ENCODE data around the gene DICER1.

DICER1 gene

GRCh38 chr14:95137164-95137803, 20.0 kb downstream of the DICER1 start (continued):
- no peak for TF ChIP-seq PPARA (CRISPR knock-in tag; IDR thresholded peaks at IDR 0.05; ENCODE audit: borderline replicate concordance)

DNA sequence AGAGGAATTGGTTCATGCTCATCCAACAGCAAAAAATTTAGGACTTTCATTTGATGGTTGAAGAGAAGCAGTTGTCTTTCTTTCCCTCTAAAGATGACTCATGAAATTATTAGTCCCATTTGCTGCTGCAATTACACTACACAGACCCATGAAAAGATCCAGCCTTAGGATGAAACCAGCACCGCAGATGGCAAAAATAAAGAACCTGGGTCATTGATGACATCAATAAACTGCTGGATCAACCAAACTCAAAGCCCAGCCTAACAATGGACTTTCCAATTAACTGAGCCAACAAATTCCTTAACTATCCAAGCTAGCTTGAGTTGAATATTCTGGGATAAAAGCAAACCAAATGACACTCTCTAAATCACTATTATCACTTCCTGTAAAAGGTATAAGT, 20.7 kb downstream of the DICER1 start:
- TF ChIP-seq ISL1 (CRISPR knock-in tag; IDR thresholded peaks at IDR 0.05): peak; percentile 32
- TF ChIP-seq POU6F1 (CRISPR knock-in tag; IDR thresholded peaks at IDR 0.05; ENCODE audit: borderline replicate concordance, low read depth): no peak
- peak; percentile 48; the same call in 2 of the 3 replicates for ATAC-seq

GRCh38 chr14:95134304-95134933, 22.9 kb downstream of the DICER1 start:
- ATAC-seq: no peak
- TF ChIP-seq PPARA (CRISPR knock-in tag; IDR thresholded peaks at IDR 0.05; ENCODE audit: borderline replicate concordance): no peak
- no peak for TF ChIP-seq ZNF565 (CRISPR knock-in tag; conservative IDR thresholded peaks at IDR 0.05; ENCODE audit: low read depth)
- TF ChIP-seq, protein P1, sequence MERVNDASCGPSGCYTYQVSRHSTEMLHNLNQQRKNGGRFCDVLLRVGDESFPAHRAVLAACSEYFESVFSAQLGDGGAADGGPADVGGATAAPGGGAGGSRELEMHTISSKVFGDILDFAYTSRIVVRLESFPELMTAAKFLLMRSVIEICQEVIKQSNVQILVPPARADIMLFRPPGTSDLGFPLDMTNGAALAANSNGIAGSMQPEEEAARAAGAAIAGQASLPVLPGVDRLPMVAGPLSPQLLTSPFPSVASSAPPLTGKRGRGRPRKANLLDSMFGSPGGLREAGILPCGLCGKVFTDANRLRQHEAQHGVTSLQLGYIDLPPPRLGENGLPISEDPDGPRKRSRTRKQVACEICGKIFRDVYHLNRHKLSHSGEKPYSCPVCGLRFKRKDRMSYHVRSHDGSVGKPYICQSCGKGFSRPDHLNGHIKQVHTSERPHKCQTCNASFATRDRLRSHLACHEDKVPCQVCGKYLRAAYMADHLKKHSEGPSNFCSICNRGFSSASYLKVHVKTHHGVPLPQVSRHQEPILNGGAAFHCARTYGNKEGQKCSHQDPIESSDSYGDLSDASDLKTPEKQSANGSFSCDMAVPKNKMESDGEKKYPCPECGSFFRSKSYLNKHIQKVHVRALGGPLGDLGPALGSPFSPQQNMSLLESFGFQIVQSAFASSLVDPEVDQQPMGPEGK (CRISPR knock-in tag; IDR thresholded peaks at IDR 0.05; ENCODE audit: borderline replicate concordance): no peak
- no peak for TF ChIP-seq ZNF70 (CRISPR knock-in tag; IDR thresholded peaks at IDR 0.05)
- no peak for TF ChIP-seq ISL1 (CRISPR knock-in tag; IDR thresholded peaks at IDR 0.05)
- no peak for TF ChIP-seq BACH2 (CRISPR knock-in tag; IDR thresholded peaks at IDR 0.05; ENCODE audit: borderline replicate concordance)
- no peak for TF ChIP-seq ARNTL (CRISPR knock-in tag; IDR thresholded peaks at IDR 0.05; ENCODE audit: borderline replicate concordance, low read depth)
- no peak for TF ChIP-seq RARB (CRISPR knock-in tag; IDR thresholded peaks at IDR 0.05)
- no peak for TF ChIP-seq ZNF8 (CRISPR knock-in tag; IDR thresholded peaks at IDR 0.05)
- no peak for TF ChIP-seq CSDC2 (CRISPR knock-in tag; IDR thresholded peaks at IDR 0.05)
- TF ChIP-seq, protein P2, sequence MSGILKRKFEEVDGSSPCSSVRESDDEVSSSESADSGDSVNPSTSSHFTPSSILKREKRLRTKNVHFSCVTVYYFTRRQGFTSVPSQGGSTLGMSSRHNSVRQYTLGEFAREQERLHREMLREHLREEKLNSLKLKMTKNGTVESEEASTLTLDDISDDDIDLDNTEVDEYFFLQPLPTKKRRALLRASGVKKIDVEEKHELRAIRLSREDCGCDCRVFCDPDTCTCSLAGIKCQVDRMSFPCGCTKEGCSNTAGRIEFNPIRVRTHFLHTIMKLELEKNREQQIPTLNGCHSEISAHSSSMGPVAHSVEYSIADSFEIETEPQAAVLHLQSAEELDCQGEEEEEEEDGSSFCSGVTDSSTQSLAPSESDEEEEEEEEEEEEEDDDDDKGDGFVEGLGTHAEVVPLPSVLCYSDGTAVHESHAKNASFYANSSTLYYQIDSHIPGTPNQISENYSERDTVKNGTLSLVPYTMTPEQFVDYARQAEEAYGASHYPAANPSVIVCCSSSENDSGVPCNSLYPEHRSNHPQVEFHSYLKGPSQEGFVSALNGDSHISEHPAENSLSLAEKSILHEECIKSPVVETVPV (CRISPR knock-in tag; IDR thresholded peaks at IDR 0.05): no peak
- no peak for TF ChIP-seq ZFP30 (CRISPR knock-in tag; IDR thresholded peaks at IDR 0.05)
- no peak for TF ChIP-seq POU6F1 (CRISPR knock-in tag; IDR thresholded peaks at IDR 0.05; ENCODE audit: borderline replicate concordance, low read depth)

- TF ChIP-seq, protein P3, sequence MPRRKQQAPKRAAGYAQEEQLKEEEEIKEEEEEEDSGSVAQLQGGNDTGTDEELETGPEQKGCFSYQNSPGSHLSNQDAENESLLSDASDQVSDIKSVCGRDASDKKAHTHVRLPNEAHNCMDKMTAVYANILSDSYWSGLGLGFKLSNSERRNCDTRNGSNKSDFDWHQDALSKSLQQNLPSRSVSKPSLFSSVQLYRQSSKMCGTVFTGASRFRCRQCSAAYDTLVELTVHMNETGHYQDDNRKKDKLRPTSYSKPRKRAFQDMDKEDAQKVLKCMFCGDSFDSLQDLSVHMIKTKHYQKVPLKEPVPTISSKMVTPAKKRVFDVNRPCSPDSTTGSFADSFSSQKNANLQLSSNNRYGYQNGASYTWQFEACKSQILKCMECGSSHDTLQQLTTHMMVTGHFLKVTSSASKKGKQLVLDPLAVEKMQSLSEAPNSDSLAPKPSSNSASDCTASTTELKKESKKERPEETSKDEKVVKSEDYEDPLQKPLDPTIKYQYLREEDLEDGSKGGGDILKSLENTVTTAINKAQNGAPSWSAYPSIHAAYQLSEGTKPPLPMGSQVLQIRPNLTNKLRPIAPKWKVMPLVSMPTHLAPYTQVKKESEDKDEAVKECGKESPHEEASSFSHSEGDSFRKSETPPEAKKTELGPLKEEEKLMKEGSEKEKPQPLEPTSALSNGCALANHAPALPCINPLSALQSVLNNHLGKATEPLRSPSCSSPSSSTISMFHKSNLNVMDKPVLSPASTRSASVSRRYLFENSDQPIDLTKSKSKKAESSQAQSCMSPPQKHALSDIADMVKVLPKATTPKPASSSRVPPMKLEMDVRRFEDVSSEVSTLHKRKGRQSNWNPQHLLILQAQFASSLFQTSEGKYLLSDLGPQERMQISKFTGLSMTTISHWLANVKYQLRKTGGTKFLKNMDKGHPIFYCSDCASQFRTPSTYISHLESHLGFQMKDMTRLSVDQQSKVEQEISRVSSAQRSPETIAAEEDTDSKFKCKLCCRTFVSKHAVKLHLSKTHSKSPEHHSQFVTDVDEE (CRISPR knock-in tag; IDR thresholded peaks at IDR 0.05): no peak
- TF ChIP-seq PPARA (CRISPR knock-in tag; IDR thresholded peaks at IDR 0.05; ENCODE audit: borderline replicate concordance) (no peak), GLIS3 (CRISPR knock-in tag; IDR thresholded peaks at IDR 0.05) (no peak)
- ATAC-seq: no peak
Observed at GRCh38 chr14:95133282-95133681, 24.0 kb downstream of the DICER1 start.

Measured in SK-N-SH treated with all-trans-retinoic acid at 6 μM for 48 hours (cell line).